Melanocyte of skin (primary cell): ENCODE data around the gene CSNK1E. TPM values are rescaled to one million over a fixed set of nuclear protein-coding genes. Genes with fewer than 3 reads are reported as not detected.

ENCODE experiments used
- small RNA-seq, 2 donors: library from RNA; depleted of rRNA; stranded (forward); fragments of <200 nt; gene quantifications; one replicate each; pipeline ENCODE3, GENCODE V24; 2012
- total RNA-seq, 2 donors: library from RNA; depleted of rRNA; stranded (reverse); fragments of >200 nt; gene quantifications; 2 replicates each; pipeline ENCODE4 v1.2.3, GENCODE V29; 2012

The CSNK1E gene
- total RNA-seq, result 100 to 1,000 TPM; 173 to 287 TPM

GRCh38 chr22:38317122-38317994, at the start of gene CSNK1E:
TSS of gene CSNK1E (minus strand) at chr22:38317433. CDS start at chr22:38314157, 3,276 bp downstream.

GRCh38 chr22:38272373-38273134, 44.7 kb downstream of the CSNK1E start, which contains the start of gene TMEM184B:
TSS of gene TMEM184B (minus strand) at chr22:38273010. CDS start at chr22:38247961, 25,049 bp downstream.

Small RNA genes lying within 50 kb of the gene (small RNA-seq; reads per million reads assigned to genes)
- 0 reads per million in 2 donors for gene RF00017

Other genes with a start within 250 kb of the CSNK1E start
- gene SLC16A8, start 233.2 kb downstream of the CSNK1E start, total RNA-seq, result not detected
- 10 to 100 TPM in 1 of 2 donors, 1 to 10 TPM in 1; 8.9 to 28.0 TPM for gene BAIAP2L2, start 206.7 kb downstream of the CSNK1E start, total RNA-seq
- 10 to 100 TPM; 12.0 to 18.2 TPM for gene PLA2G6, start 135.6 kb downstream of the CSNK1E start, total RNA-seq
- gene MAFF, start 115.4 kb downstream of the CSNK1E start, total RNA-seq, result 10 to 100 TPM in 1 of 2 donors, 1 to 10 TPM in 1; 8.6 to 23.0 TPM
- 10 to 100 TPM; 37.3 to 59.9 TPM for gene TMEM184B, start 44.4 kb downstream of the CSNK1E start, total RNA-seq
- gene KCNJ4, start 137.8 kb upstream of the CSNK1E start, total RNA-seq, result not detected
- gene KDELR3, start 150.7 kb upstream of the CSNK1E start, total RNA-seq, result 10 to 100 TPM; 22.0 to 24.3 TPM
- 100 to 1,000 TPM; 278 to 321 TPM for gene DDX17, start 188.9 kb upstream of the CSNK1E start, total RNA-seq